ENCODE data around the gene GPC3.
"Not testable (repeated sequence)": the region's sequence is repeated elsewhere in the genome, so short reads cannot be mapped to it uniquely, and the experiment has no call there.

Gene GPC3

GRCh38 chrX:133542476-133542875, 442.9 kb downstream of the GPC3 start:
- no peak for DNase-seq

GRCh38 chrX:133541021-133541420, 444.4 kb downstream of the GPC3 start:
- no peak for DNase-seq

DNA sequence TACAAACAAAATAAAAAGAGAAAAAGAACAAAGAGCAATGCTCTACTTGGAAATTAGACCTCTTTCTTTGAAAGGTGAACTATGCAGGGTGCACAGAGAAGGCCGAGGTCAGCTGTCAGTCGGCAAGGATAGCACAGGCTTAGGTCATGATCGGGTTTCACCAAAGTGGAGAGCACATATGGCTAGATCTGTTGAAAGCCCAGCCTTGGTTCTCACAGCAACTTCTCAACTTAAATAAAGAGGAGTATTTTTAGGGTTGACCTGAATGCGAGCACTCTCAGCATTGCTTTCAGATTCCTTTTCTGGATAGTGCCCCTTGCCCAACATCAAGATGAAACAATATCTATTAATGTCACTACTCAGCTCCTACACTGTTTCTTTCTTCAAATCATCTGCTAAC, 447.2 kb downstream of the GPC3 start:
- no peak for DNase-seq

DNA sequence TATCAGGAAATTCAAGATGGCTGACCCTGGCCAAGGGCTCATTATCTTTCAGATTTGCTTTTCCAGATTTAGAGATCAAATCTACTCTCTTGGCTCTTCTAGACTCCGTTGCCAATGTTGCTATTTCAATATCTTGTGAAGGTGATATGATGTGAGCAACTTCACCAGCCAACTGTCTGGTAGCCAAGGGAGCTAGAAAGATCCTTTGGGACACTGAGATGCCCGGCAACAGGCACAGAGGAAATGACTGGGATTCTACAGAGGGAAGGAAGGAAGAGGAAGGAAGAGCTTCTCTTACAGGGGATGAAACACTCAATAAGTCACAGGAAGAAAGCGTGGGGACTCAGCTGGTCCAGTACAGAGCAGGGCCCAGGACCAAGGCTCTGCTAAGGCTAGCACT, 448.3 kb downstream of the GPC3 start:
- DNase-seq, result no peak

DNA sequence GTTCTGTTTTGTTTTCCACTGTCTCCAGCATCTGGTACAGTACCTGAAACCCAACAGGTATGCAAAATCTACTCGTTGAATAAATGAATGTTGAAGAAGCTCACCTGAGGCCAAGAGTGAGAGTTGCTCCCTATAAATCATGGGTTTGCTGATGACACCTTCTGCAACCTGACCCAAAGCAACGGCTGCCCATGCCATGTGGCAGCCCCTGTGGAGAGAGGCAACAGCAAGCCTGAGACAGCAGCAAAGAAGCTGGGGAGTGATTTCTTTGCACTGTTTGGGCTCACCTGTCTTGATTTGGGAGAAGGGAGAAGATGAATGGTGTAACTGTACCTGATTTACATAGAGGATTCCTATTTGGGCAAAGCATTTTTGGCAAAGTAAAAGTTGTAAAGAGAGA, 450.3 kb downstream of the GPC3 start:
- DNase-seq, result no peak

DNA sequence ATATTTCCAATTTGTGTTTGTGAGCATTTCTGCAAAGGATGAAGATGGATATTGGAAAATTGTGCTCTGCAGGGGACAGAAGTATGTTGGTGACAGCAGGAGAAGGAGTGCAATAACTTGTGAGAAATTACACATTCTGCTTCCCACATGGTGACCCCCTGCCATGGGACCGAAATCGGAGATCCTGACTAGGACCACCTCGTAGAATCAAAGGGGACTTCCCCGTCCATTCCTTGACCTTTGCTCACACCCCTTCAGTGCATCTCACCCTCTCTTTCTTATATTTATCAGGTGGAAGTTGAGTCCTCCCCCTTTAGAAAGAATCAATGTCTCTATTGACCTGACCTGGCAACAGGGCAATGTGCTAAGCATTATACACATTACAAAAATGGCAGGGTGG, 451.2 kb downstream of the GPC3 start:
- no peak for DNase-seq

DNA sequence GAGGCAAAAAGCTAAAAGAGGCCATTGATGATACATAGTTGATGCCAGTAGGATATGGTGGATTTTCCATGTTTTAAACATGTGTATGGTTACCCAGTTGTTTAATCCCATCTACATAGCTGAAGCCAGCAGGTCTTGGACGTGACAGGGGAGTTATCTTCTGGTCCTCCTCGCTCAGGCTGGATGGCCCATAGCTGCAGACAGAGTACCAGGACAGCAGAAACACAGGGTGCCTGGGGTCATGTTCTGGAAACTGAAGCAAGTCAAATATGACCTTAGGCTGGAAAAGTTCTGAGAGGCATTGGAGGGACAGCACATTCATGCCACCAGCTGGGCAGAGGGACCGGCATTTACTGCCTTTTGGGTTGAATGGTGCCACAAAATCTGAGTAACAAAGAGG, 452.1 kb downstream of the GPC3 start:
- no peak for DNase-seq

DNA sequence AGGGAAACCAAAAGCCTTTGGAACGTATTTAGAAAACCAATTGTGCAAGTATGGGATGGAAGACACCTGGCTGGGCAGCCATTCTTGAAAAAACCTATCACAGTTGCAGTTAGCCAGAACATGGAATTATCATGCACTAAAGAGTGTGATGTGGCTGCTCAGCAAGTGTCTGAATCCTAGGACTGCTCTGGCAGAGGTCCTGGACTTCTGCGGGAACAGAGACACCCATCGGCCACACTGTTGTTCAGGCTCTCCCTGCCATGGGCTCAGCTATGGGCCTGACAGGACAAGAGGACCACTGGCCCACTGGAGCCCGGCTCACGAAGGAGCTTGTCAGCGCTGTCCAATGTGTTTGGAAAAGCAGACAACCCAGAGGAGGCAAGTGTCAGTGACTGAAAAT, 454.4 kb downstream of the GPC3 start:
- DNase-seq, result no peak

DNA sequence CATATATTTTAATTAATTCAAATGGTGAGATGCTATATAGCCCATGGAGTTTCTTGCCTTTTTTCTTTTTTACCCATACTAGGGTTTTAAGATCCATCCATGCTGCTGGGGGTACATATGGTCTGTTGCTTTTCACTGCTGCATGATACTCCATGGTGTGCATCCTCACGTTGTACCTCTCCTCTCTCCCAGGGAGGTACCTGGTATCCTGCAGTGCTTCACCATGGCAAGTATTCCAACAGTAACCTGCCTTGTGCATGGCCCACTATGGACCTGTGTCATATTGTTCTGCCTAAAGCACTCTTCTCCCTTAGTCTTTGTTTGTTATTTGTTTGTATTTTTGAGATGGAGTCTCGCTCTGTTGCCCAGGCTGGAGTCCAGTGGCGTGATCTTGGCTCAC, 455.8 kb downstream of the GPC3 start:
- DNase-seq, result no peak

DNA sequence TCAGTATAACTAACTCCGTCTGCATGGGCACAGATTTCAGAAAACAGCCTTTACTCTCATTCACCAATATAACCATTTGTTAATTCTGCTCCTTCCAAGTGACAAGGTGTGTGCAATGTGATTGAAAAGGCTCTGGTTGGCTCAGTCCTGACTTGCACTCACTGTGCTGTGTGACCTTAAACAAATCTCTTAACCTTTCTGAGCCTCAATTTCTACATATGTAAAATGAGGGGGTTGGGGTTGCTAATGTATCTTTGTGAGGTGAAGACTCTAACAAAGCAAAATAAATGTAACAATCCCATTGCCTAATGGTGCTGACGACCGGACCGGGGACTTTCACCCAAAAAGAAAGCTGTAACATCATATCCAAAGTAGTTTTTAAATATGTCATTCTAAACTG, 457.6 kb downstream of the GPC3 start:
- no peak for DNase-seq

- no peak for DNase-seq
These were observed 458.0 kb downstream of the GPC3 start for GRCh38 chrX:133527415-133527814.

DNA sequence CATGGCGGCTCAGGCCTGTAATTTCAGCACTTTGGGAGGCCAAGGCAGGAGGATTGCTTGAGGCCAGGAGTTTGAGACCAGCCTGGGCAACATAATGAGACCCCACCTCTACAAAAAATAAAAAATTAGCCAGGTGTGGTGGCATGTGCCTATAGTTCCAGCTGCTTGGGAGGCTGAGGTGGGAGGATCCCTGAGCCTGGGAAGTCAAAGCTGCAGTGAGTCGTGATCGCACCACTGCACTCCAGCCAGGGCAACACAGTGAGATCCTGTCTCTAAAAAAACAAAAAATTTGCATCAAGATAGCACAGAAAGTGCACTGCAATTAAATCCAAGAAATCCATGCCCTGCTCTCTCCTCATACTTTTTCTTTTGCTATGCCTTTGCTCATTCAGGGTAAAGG, 458.6 kb downstream of the GPC3 start:
- DNase-seq, result not testable (repeated sequence)

DNA sequence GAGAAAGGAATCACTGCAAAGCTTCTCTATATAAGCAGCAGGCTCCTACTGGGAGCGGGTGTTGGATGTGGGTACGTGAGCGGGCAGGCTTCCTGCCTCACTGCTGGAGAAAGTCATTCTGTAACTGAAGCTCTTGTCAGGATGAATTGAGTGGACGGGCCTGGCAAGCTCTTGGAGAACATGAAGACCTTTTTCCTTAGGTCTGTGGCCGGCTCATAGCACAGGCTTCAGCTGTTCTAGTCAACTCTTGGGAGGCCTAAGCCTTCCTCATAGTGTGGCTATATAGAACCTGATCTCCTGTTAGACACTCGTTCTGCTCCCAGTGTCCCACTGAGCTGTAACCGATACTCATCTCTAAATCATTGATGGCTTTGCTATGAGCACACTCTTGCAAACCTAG, 461.9 kb downstream of the GPC3 start:
- no peak for DNase-seq

DNA sequence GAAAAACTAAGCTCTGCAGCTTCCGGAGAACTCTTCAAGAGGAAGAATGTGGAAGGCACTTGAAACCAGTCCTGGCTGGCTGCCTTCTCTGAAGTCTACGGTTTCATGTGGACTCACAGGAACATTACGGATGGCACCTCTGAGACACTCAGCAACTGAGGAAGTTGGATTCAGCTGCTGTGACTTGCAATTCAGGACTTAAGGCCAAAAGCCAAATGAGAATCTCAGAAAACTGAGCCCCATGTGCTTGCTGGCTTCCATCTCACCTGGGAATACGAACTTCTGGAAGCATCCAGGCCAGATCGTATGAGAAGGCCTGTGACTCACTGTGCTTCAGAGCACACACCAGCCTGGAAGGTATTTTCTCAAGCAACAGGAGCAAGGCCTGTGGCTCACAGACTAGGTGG, 462.3 kb downstream of the GPC3 start:
- DNase-seq, result no peak

DNA sequence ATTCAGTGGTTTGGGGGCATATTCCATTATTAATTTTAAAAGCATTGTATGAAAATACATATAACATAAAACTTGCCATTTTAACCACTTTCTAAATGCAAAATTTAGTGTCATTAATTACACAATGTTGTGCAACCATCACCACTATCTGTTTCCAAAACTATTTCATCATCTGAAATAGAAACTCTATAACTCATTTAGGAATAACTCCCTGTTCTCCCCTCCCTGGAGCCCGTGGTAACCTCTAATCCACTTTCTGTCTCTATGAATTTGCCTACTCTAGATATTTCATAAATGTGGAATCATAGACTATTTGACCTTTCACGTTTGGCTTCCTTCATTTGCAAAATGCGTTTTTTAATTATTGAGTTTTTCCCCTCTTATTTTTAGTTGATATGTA, 468.7 kb downstream of the GPC3 start:
- DNase-seq, result no peak

GRCh38 chrX:133514486-133514885, 470.9 kb downstream of the GPC3 start:
- DNase-seq, result no peak

DNA sequence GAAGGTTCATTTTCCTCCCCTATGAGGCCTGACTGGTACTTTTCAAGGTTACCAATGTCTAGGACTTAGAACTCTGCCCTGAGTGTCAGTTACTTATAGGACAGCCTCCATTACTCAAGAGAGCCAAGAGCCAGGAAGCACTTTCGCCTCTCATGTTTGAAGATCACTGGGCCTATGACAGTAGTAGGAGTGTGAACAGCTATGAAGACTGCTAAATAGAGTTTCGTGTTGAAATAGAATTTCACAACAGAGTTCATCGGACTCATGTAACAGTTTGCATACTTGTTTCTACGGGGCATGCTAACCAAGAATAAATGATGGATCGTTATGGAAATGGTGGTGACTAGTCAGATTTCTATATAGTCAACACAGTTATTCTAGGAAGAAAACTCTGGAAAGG, 472.3 kb downstream of the GPC3 start:
- DNase-seq, result no peak

DNA sequence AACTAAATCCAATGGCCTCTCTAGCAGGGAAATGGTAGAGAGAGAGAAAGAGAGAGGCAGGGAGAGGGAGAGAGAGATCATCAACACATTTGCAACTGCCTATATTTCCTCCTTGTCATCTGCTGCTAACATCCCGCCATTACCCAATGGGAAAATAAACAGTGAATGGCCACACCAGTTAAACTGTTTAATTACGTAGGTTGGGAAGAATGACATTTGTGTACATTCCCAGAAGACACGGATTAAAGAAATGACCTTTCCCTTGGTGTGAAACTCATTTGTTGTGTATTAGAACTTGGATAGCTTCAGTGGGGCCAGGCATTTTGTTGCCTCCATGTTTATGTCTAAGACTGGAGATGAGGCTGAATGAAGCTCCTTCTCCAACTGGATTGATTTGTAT, 474.4 kb downstream of the GPC3 start:
- no peak for DNase-seq

DNA sequence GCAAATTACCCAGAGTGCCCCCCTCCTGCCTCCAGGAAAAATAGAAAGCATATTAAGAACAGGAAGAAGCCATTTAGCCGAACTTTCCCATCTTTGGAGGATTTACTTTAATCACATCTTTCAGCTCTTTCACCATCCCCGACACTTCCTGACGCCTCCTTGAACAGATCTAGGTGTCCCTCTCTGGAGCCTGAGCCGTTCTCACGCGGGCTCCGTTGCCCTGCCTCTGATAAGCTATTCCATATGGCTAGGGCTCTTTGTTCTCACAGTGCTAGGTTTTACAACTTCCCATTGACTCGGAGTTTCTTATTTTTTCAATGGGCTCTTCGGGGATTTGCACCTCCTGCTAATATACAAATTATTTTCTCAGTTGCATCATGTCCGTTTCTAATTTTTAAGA, 488.0 kb downstream of the GPC3 start:
- DNase-seq, result no peak

- no peak for DNase-seq
These were observed 489.7 kb downstream of the GPC3 start for GRCh38 chrX:133495464-133496391.

- DNase-seq, result no peak
These were observed 492.0 kb downstream of the GPC3 start for GRCh38 chrX:133493366-133493765.

DNA sequence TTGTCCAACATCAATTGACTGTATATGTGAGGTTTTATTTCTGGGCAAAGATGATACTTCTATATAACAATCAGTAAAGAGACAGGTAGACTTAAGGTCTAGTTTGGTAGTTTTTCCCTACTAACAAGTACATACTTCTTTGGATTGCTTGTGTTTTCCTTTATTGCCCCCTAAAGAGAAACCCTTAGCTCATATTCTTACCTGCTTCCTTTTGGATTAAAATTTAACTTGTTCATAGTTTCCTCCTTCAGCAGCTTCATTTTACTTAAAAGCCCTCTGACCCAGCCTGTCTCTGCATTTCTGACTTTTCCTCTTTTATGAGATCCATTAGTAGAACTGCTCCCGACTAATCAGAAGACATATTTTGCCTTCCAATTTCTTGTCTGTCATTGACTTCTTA, 494.4 kb downstream of the GPC3 start:
- DNase-seq, result no peak

All from CD4-positive, alpha-beta T cell treated with Interleukin-12 subunit alpha and Interleukin-12 subunit beta, for 1 hour (primary cell).